HG03108 (cell line): Measurements from ENCODE around the gene SGTA.

Source experiments
- ATAC-seq: cut with Tn5 transposase; IDR thresholded peaks from one replicate; pipeline ENCODE4 v1.9.1; 2021; ENCODE audit warnings: moderate library complexity; ENCODE audit not compliant: unreplicated experiment

The SGTA gene

DNA sequence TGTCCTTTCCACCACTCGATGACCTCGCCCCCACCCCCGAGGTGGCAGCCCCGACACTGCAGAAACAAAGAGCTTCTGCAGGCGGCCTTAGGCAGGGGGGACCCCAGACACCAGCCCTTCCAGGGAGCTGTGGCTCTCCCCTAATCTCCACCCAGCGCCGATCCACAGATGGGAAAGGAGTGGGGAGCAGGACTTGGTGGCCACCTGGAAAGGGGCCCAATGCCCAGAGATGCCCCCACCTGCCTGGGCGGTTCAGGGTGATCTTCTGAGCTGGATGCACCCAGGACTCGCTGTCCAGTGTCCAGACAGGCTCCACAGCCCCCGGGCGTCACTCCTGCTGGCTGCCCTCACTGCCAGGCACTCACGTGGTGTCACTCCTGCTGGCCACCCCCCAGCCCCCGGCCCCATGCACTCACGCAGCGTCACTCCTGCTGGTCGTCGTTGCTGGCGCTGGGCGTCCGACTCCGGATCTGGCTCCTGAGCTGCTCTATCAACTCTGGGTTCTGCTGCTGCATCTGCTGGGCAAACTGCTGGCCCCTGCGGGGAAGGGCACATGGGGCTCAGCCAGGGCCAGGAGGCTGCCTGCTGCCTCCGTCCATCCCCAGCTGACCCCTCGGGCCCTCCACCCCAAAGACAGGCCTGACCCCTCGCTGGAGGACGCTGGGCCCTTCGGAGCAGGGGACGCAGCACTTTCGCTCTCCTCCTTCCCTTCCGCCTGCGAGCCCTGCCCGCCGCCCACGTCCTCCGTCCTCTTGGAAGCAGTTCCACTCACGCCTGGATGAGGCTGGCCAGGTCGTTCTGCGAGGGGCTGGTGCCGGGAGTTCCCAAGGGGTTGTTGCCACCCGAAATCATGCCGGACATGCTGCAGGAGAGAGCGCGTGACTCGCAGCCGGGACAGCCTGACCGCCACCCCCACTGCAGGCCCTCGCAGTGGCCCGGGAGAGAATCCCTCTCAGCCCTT lies 25.9 kb downstream of the SGTA start:
- no peak for ATAC-seq

GRCh38 chr19:2756477-2756876 lies 26.6 kb downstream of the SGTA start:
- no peak for ATAC-seq

- no peak for ATAC-seq
Observed at GRCh38 chr19:2755811-2756210, 27.3 kb downstream of the SGTA start.

DNA sequence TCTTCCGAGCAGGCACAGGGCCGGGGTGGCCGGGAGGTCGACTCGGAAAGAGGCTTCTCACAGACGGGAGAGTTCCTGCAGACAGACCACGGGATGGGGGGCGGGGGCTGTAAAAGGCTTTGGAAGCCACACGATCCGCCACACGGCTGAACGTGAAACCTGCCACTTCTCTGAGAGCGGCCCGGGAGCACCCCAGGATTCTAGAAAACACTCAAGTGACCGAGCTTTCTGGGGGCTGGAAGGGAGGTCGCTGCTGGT lies 27.7 kb downstream of the SGTA start:
- no peak for ATAC-seq

GRCh38 chr19:2754659-2755447 lies 28.2 kb downstream of the SGTA start:
- no peak for ATAC-seq

- ATAC-seq = no peak
Observed at GRCh38 chr19:2751438-2751830, 31.6 kb downstream of the SGTA start.

- no peak for ATAC-seq
Observed at GRCh38 chr19:2750808-2751437, 32.1 kb downstream of the SGTA start.

- no peak for ATAC-seq
Observed at GRCh38 chr19:2747349-2747748, 35.7 kb downstream of the SGTA start.

GRCh38 chr19:2744113-2744512 lies 39.0 kb downstream of the SGTA start:
- no peak for ATAC-seq

GRCh38 chr19:2743099-2743498 lies 40.0 kb downstream of the SGTA start:
- ATAC-seq = no peak

GRCh38 chr19:2740314-2740656 lies 42.8 kb downstream of the SGTA start:
- ATAC-seq = no peak

DNA sequence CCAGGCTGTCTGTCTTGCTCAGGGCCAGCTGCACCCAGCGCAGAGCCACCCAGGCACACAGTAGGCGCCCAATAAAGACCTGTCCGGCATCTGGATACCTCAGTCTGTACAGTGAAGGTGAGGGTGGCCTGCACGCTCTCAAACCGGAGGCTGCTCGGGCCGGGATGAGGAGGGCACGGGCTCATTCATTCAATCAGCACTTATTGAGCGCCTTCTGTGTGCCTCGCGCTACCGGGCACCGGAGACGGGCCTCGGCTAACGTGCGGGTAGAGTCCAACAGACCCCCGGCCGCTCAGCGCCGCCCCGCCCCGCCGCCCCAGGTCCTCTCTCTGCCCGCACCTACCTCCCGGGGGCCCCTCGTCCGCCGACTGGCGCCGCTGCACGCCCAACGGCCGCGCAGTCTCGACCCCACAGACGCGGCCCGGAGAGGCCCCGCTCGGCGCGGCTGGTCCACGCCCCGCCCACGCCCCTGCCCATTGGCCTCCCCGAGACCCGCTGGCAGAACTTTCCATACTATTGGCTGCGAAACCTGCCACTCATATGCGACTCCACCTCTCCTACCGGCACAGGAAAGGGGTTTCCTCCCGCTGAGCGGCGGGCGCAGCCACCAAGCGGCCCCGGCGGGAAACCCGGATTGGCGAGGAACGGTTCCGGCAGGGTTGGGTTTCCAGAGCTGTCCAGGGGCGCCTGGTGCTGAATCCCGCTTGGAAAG lies 43.3 kb downstream of the SGTA start, which contains the start of gene SLC39A3:
Gene SLC39A3 (minus strand): TSS at position 416 of the 712 bp plus-strand sequence. CDS start 2,760 bp downstream, outside the sequence.
- ATAC-seq = peak; percentile 98

DNA sequence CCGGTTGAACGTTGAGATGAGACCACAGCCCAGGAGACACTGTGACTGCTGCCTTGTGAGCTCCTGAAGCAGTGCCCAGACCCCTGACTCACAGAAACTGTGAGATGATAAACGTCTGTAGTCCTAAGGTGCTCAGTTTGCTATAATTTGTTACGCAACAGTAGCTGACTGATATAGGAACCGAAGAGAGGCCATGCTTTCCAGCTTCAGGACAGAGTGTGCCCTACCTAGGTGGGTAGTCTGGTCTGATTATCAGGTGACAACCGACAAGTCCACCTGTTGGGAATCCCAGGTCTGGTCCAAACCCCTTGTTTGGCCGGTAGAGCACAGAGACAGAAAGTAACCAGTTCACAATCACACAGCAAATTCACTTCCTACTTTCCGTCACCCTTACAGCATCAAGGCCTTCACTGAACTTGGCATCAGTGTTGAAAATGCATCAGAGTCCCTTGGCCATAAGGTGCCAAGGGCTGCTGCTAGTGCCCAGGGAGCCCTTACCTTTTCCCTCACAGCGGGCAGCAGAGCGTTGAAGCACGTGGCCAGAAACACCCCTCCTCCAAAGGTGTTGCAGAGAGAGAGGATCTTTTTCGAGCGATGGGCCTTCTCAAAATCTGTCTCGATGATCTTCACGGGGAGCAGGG lies 46.4 kb downstream of the SGTA start:
- ATAC-seq = no peak

GRCh38 chr19:2735374-2735773 lies 47.7 kb downstream of the SGTA start:
- no peak for ATAC-seq

DNA sequence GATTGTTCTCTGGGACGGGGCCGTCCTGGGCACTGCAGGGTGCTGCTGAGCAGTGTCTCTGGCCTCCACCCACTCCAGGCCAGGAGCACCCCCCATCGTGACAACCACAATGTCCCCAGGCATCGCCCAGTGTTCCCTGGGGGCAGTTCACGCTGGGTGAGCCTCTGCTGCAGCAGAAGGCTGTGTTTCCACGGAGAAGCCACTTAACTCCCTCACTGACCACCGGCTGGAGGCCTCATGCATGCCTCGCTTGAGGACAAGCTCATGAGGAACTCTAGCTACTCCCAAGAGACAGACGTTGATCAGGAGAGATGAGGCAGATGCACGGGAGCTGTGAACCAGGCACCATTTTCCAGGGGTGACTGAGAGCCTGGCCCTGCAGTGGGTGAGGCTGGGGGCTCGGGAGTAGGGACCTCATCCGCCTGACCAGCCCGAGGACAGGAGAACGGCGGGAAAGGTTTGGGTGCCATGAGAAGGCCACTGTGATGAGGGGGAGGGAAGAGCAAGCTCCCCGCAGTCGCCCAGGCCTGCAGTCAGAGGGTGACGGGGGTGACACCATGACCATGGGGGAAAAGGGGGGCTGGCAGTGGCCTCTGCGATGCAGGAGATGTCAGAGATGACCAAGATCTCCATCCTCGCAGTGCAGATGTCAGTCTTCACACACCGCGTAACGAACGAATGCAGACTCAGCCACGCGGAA lies 48.3 kb downstream of the SGTA start:
- ATAC-seq = no peak

DNA sequence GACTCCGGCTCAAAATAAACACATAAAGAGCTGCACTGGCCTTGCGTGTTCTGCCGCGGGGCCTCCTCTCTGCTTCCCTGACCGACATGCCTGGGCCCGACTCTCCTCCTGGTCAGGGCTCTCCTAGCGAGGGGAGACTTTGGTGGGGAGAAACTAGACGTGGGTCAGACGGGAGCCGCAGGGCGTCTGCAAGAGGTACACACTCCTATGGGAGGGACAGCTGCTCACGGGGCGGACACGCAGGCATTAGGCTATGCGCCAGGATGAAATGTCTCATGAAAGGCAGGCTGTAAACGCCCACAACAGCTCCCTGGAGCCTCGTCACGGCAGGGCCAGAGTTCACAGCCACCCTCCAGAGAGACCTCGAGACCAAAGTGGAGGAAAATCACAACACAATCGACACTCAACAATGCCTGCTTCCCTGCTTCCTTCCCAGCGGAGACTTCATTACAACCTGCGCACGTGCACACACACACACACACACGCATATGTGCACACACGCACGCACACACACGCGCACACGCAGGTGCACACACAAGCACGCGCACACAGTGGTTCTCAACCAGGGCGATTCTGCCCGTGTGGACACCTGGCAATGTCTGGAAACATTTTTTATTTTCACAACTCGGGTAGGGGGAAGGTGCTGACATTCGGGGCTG lies 49.0 kb downstream of the SGTA start:
- no peak for ATAC-seq

- no peak for ATAC-seq
Observed at GRCh38 chr19:2732883-2733282, 50.2 kb downstream of the SGTA start.

- no peak for ATAC-seq
Observed at GRCh38 chr19:2732157-2732725, 50.8 kb downstream of the SGTA start.
